Osteoblast (primary cell): Measurements from ENCODE around the gene TBC1D4. TPM values are rescaled to one million over a fixed set of nuclear protein-coding genes. Genes with fewer than 3 reads are reported as not detected.

Source experiments
- DNase-seq: peaks from one replicate; pipeline ENCODE4 v3.0.0; 2011; ENCODE audit warnings: low spot score, mixed read lengths; ENCODE audit not compliant: insufficient read length; ENCODE audit errors: missing footprints
- H2AFZ ChIP-seq: 2 replicates; pipeline ENCODE4 v1.6.0; 2011; ENCODE audit warnings: mild to moderate bottlenecking, low read length
- H3K27ac ChIP-seq: 2 replicates; pipeline ENCODE4 v1.5.1; 2011; ENCODE audit warnings: mild to moderate bottlenecking, low read depth, low read length, moderate library complexity
- H3K27me3 ChIP-seq: 2 replicates; pipeline ENCODE4 v1.6.0; 2012; ENCODE audit warnings: mild to moderate bottlenecking, control low read depth, inconsistent platforms, low read length, moderate library complexity; ENCODE audit not compliant: insufficient read depth
- H3K36me3 ChIP-seq: 2 replicates; pipeline ENCODE4 v1.5.1; 2011; ENCODE audit warnings: mild to moderate bottlenecking, low read length, control low read depth, moderate library complexity; ENCODE audit not compliant: insufficient read depth
- H3K4me1 ChIP-seq: 2 replicates; pipeline ENCODE4 v1.5.1; 2011; ENCODE audit warnings: mild to moderate bottlenecking, low read length, control low read depth, moderate library complexity; ENCODE audit not compliant: insufficient read depth
- H3K4me2 ChIP-seq: 2 replicates; pipeline ENCODE4 v1.6.0; 2011; ENCODE audit warnings: mild to moderate bottlenecking, low read length; ENCODE audit not compliant: insufficient read depth
- H3K4me3 ChIP-seq: fragments of 200-600 bp; sonication (generic); 3 replicates; pipeline ENCODE4 v1.5.1; 2012; ENCODE audit warnings: mild to moderate bottlenecking, low read length, inconsistent platforms; ENCODE audit not compliant: insufficient read depth
- H3K79me2 ChIP-seq: 2 replicates; pipeline ENCODE4 v1.6.0; 2012; ENCODE audit warnings: mild to moderate bottlenecking, low read length, control low read depth, inconsistent platforms; ENCODE audit not compliant: insufficient read depth
- H3K9me3 ChIP-seq: 2 replicates; pipeline ENCODE4 v1.5.1; 2011; ENCODE audit warnings: low read depth, low read length, control low read depth
- H4K20me1 ChIP-seq: 2 replicates; pipeline ENCODE4 v1.6.0; 2012; ENCODE audit warnings: mild to moderate bottlenecking, low read length, control low read depth; ENCODE audit not compliant: insufficient read depth
- CTCF ChIP-seq: IDR thresholded peaks from 2 replicates; pipeline ENCODE4 v1.5.1; 2011; ENCODE audit warnings: mild to moderate bottlenecking, low read depth, low read length, moderate library complexity; ENCODE audit errors: extremely low read depth
- total RNA-seq: library from RNA; depleted of rRNA; stranded (reverse); fragments of >200 nt; gene quantifications from 2 replicates; pipeline ENCODE4 v1.2.3, GENCODE V29; 2012

Gene TBC1D4
- total RNA-seq, 1 donor = 19.5 TPM

- Histone ChIP-seq H3K27me3 (no peaks in the 10 kb centered on the region), H3K9me3 (no peaks in the 10 kb centered on the region), H3K4me3 (no peak overlapping the region), H3K4me2 (no peak overlapping the region), H2AFZ (no peak overlapping the region), H4K20me1 (no peaks in the 10 kb centered on the region), H3K4me1 (no peaks in the 10 kb centered on the region), H3K27ac (no peak overlapping the region), H3K36me3 (no peaks in the 10 kb centered on the region), H3K79me2 (no peaks in the 10 kb centered on the region)
- TF ChIP-seq CTCF = no peak
- DNase-seq = no peak
These were observed 217.4 kb downstream of the TBC1D4 start for GRCh38 chr13:75264611-75265010.

DNA sequence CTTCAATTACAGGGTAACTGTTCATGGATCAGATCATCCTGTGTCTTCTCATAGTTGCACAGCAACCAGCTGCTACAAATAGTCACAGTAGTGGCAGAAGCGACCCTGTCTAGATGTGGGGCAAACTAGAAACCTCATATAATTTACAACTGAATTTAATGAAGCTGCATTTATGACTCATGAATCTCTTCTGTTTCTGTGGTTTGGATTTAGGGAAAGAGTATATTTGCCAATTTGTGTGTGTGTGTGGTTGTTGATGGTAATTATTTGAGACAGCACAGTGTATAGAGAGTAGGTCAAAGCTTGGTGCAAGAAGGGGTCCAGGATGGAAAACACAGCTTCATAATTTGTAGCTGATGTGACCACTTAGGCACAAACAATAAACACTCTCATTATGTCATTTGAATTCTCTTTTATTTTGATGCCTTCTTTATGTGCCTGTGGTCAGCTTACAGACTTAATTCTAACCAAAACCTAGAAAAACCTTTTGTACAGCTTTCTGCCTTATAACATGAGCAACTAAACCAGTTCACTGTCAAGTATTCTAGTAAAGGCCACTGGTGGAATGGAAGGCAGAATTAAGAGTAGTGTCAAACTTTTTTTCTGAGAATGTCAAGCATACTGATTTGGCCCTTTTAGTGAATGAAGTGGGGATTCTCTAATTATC is 218.1 kb downstream of the TBC1D4 start:
- H2AFZ ChIP-seq = no peak overlapping the region
- H3K79me2 ChIP-seq = no peaks in the 10 kb centered on the region
- H3K36me3 ChIP-seq = no peaks in the 10 kb centered on the region
- TF ChIP-seq CTCF = no peak
- H4K20me1 ChIP-seq = no peaks in the 10 kb centered on the region
- H3K4me3 ChIP-seq = no peak overlapping the region
- H3K9me3 ChIP-seq = no peaks in the 10 kb centered on the region
- H3K27me3 ChIP-seq = no peaks in the 10 kb centered on the region
- no peak overlapping the region for H3K4me2 ChIP-seq
- peak; percentile 58 for DNase-seq
- H3K4me1 ChIP-seq = no peaks in the 10 kb centered on the region
- H3K27ac ChIP-seq = no peak overlapping the region

- H4K20me1 ChIP-seq = no peaks in the 10 kb centered on the region
- no peaks in the 10 kb centered on the region for H3K9me3 ChIP-seq
- no peak for DNase-seq
- TF ChIP-seq CTCF = peak; percentile 83
- no peak overlapping the region for H2AFZ ChIP-seq
- H3K27ac ChIP-seq = no peak overlapping the region
- no peaks in the 10 kb centered on the region for H3K79me2 ChIP-seq
- H3K4me3 ChIP-seq = no peak overlapping the region
- H3K27me3 ChIP-seq = no peaks in the 10 kb centered on the region
- H3K4me2 ChIP-seq = no peak overlapping the region
- H3K4me1 ChIP-seq = no peaks in the 10 kb centered on the region
- H3K36me3 ChIP-seq = no peaks in the 10 kb centered on the region
These were observed 223.7 kb downstream of the TBC1D4 start for GRCh38 chr13:75258159-75258782.

DNA sequence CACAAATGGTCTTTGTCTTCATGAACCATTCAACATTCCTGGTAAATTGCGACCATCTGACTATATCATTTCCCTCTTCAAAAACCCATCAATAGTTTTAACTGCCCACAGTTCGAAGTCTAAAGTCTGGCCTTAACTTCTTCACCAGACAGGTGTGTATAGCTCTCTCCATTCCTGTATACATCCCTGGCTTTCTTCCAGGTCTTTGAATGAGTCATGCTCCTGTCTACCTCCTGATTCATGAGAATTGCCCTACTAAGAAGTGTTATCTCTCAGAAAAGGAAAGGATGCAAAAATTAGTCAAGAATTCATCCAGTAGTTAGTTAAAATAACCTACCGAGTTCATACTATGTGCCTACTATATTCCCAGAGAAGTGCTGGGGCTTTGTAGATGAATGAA is 225.0 kb downstream of the TBC1D4 start:
- no peak for TF ChIP-seq CTCF
- H3K9me3 ChIP-seq = no peaks in the 10 kb centered on the region
- no peaks in the 10 kb centered on the region for H4K20me1 ChIP-seq
- H3K4me3 ChIP-seq = no peak overlapping the region
- no peak overlapping the region for H3K4me2 ChIP-seq
- no peak for DNase-seq
- no peaks in the 10 kb centered on the region for H3K36me3 ChIP-seq
- no peaks in the 10 kb centered on the region for H3K79me2 ChIP-seq
- no peaks in the 10 kb centered on the region for H3K27me3 ChIP-seq
- H3K4me1 ChIP-seq = no peaks in the 10 kb centered on the region
- H3K27ac ChIP-seq = no peak overlapping the region
- no peak overlapping the region for H2AFZ ChIP-seq
